NT2/D1 (cell line): ENCODE measurements around the gene MRPL27.

Experiments used
- YY1 ChIP-seq: IDR thresholded peaks from 2 replicates; pipeline ENCODE4 v1.6.1; 2011; ENCODE audit not compliant: insufficient read length, insufficient read depth
- ZNF274 ChIP-seq: IDR thresholded peaks from 2 replicates; pipeline ENCODE4 v1.6.1; 2011; ENCODE audit warnings: mild to moderate bottlenecking, low read depth, low read length

DNA sequence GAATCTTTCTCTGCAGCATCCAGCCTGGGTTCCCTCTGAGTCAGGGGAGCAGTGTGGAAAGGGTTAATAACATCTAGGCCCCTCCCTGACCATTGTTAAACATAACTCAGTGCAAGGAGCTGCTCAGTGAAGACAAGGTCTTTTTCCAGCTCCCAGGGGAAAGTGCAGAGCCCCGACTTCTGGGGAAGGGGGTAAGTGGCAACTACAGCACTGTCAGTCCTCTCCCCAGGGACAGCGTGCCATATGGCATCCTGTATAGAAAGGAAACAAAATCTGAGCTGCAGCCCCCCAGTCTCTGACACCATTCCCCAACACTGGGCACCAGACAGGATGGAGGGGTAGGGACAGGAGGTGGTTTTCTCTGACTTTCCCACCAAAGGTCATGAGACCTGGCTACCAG, 7.8 kb downstream of the MRPL27 start:
- TF ChIP-seq YY1: no peak
- no peak for TF ChIP-seq ZNF274
